B cell (primary cell): ENCODE measurements around the gene SSUH2. TPM values are rescaled to one million over a fixed set of nuclear protein-coding genes. Genes with fewer than 3 reads are reported as not detected.

Experiments used
- ATAC-seq: fragments of 200-7000 bp; cut with Tn5 transposase; one replicate; pipeline ENCODE4 v1.10.0; 2021; ENCODE audit warnings: low read depth, mild to moderate bottlenecking, moderate number of reproducible peaks, moderate library complexity
- CTCF ChIA-PET: fragments of 350-600 bp; sonication (Branson Sonifier 250); formaldehyde crosslinking; loops from one replicate; lab custom pipeline; 2021; ENCODE audit warnings: antibody characterized with exemption, inconsistent platforms; lab: Charles Lee
- POLR2A ChIA-PET: fragments of 350-600 bp; sonication (Branson Sonifier 250); formaldehyde crosslinking; loops from one replicate; lab custom pipeline; 2021; ENCODE audit warnings: antibody characterized with exemption; lab: Charles Lee
- DNase-seq: peaks from one replicate; pipeline ENCODE4 v3.0.0; 2013
- H2AFZ ChIP-seq: 2 replicates; pipeline ENCODE4 v1.6.1; 2012; ENCODE audit warnings: mild to moderate bottlenecking, low read depth, low read length; ENCODE audit not compliant: insufficient read depth, poor library complexity, severe bottlenecking
- H3K27ac ChIP-seq, 2 donors: 1 replicate in 1 of 2; 2 replicates in 1 of 2; pipeline ENCODE4 v1.5.1; 2012 to 2013; ENCODE audit warnings: low read length in 2 of 2, mild to moderate bottlenecking in 2 of 2, moderate library complexity in 1 of 2
- H3K27me3 ChIP-seq, 4 experiments: fragments of 200-600 bp in 1 of 4; sonication (generic) in 1 of 4; replicated peaks in 1 of 4; 1 replicate in 2 of 4; 2 replicates in 2 of 4; pipeline versions ENCODE4 v1.6.1 to v1.7.0; 2013 to 2016; ENCODE audit warnings: low read length in 3 of 4, mild to moderate bottlenecking in 2 of 4, mixed read lengths in 1 of 4, moderate library complexity in 1 of 4; ENCODE audit not compliant: insufficient read depth in 4 of 4, control insufficient read depth in 3 of 4; ENCODE audit errors: control extremely low read depth in 1 of 4
- H3K36me3 ChIP-seq, 2 experiments: replicated peaks in 1 of 2; 1 replicate in 1 of 2; 2 replicates in 1 of 2; pipeline versions ENCODE4 v1.6.1 to v1.7.1; 2013; ENCODE audit warnings: low read length in 1 of 2; ENCODE audit not compliant: insufficient read depth in 2 of 2, control insufficient read depth in 1 of 2; ENCODE audit errors: control extremely low read depth in 1 of 2, extremely low read depth in 1 of 2
- H3K4me1 ChIP-seq, 2 donors: fragments of 200-600 bp in 1 of 2; sonication (generic) in 1 of 2; 1 replicate in 1 of 2; 2 replicates in 1 of 2; pipeline versions ENCODE4 v1.5.1 to v1.6.1; 2013 to 2017; ENCODE audit warnings: low read length in 2 of 2; ENCODE audit not compliant: control insufficient read depth in 2 of 2, insufficient read depth in 2 of 2
- H3K4me2 ChIP-seq: replicated peaks from 2 replicates; pipeline ENCODE3; 2012; ENCODE audit warnings: mild to moderate bottlenecking, low read depth, low read length; ENCODE audit not compliant: poor library complexity, severe bottlenecking
- H3K4me3 ChIP-seq, 5 experiments: fragments of 200-600 bp in 1 of 5; sonication (generic) in 1 of 5; 1 replicate in 3 of 5; 2 replicates in 2 of 5; pipeline versions ENCODE4 v1.5.1 to v1.7.0; 2011 to 2016; ENCODE audit warnings: low read length in 4 of 5, mild to moderate bottlenecking in 4 of 5, low read depth in 2 of 5, control low read depth in 1 of 5, moderate library complexity in 1 of 5; ENCODE audit not compliant: insufficient read depth in 1 of 5; ENCODE audit errors: control extremely low read depth in 1 of 5, extremely low read depth in 1 of 5
- H3K79me2 ChIP-seq: fragments of 200-600 bp; sonication (generic); one replicate; pipeline ENCODE4 v1.6.0; 2016; ENCODE audit warnings: low read length; ENCODE audit not compliant: control insufficient read depth, insufficient read depth
- H3K9ac ChIP-seq: fragments of 200-600 bp; sonication (generic); 2 replicates; pipeline ENCODE4 v1.6.1; 2017; ENCODE audit warnings: mild to moderate bottlenecking, low read length, moderate library complexity
- H3K9me3 ChIP-seq, 3 donors: one replicate each; pipeline versions ENCODE4 v1.6.1 to v1.7.1; 2013; ENCODE audit warnings: low read length in 2 of 3; ENCODE audit not compliant: control insufficient read depth in 2 of 3, insufficient read depth in 1 of 3; ENCODE audit errors: control extremely low read depth in 1 of 3
- H4K20me1 ChIP-seq: 2 replicates; pipeline ENCODE4 v1.6.0; 2012; ENCODE audit warnings: mild to moderate bottlenecking, low read length; ENCODE audit not compliant: insufficient read depth, control insufficient read depth, poor library complexity, severe bottlenecking
- H3K27ac Mint-ChIP-seq: one replicate; pipeline ENCODE4 v1.8.0; 2021; ENCODE audit warnings: mixed read lengths
- H3K27me3 Mint-ChIP-seq: one replicate; pipeline ENCODE4 v1.8.0; 2021; ENCODE audit warnings: mixed read lengths
- H3K4me1 Mint-ChIP-seq: one replicate; pipeline ENCODE4 v1.8.0; 2021; ENCODE audit warnings: mixed read lengths
- H3K4me3 Mint-ChIP-seq: one replicate; pipeline ENCODE4 v1.8.0; 2021; ENCODE audit warnings: mixed read lengths
- H3K9me3 Mint-ChIP-seq: one replicate; pipeline ENCODE4 v1.8.0; 2022; ENCODE audit warnings: mixed read lengths; ENCODE audit not compliant: insufficient read depth
- CTCF ChIP-seq: fragments of 200-600 bp; IDR thresholded peaks from one replicate; pipeline ENCODE4 v1.8.0; 2022; ENCODE audit warnings: antibody characterized with exemption, mild to moderate bottlenecking
- EZH2 ChIP-seq: IDR thresholded peaks from 2 replicates; pipeline ENCODE4 v1.6.1; 2012; ENCODE audit warnings: borderline replicate concordance, low read depth, mild to moderate bottlenecking, moderate library complexity, low read length; ENCODE audit not compliant: insufficient read depth, poor library complexity, severe bottlenecking
- WGBS: methylation state at CpG from one replicate; pipeline ENCODE4 v1.1.5; 2013; ENCODE audit warnings: missing lambda C conversion rate; ENCODE audit not compliant: insufficient coverage; 5-methylcytosine and 5-hydroxymethylcytosine counted together
- intact Hi-C: fragments of 100-400 bp; cut with micrococcal nuclease; formaldehyde crosslinking; loops from one replicate; pipeline ENCODE4 v1.10.0; 2022
- polyA plus RNA-seq: library from polyadenylated mRNA; depleted of rRNA; stranded (reverse); fragments of >200 nt; gene quantifications from 2 replicates; pipeline ENCODE4 v1.2.3, GENCODE V29; 2012
- total RNA-seq, 2 donors: library from RNA; stranded (reverse); fragments of 120-200 nt in 1 of 2; gene quantifications; 1 replicate in 1 of 2; 2 replicates in 1 of 2; pipeline versions ENCODE4 v1.2.3 to v1.2.4, GENCODE V29; 2013 to 2022

SSUH2 gene
- total and polyA plus RNA-seq, 2 donors (not counting 1 experiment from before 2014, with no cell fraction given): not detected

GRCh38 chr3:8599146-8599545 lies 45.5 kb downstream of the SSUH2 start:
- no peak overlapping the region for H3K4me3 Mint-ChIP-seq
- Histone ChIP-seq H3K27me3 (peaks cover 0 to 2% (median 0%) of the 10 kb centered on the region in 4 experiments), H4K20me1 (no peaks in the 10 kb centered on the region), H3K79me2 (no peaks in the 10 kb centered on the region), H3K36me3 (no peaks in the 10 kb centered on the region), H3K4me2 (no peak overlapping the region), H3K4me3 (no peak overlapping the region), H3K4me1 (no peaks in the 10 kb centered on the region), H3K9me3 (peaks cover 0 to 2% (median 0%) of the 10 kb centered on the region in 3 donors), H3K9ac (no peak overlapping the region), H3K27ac (no peak overlapping the region), H2AFZ (no peak overlapping the region)
- intact Hi-C loops: no loop called here
- no peak for ATAC-seq
- ChIA-PET CTCF (interaction anchor here (0.8 kb wide), 1 partner anchor 170 kb away, joined by 3 read pairs; the partner anchor contains the start of gene OXTR), POLR2A (no interaction called here)
- DNase-seq: no peak
- H3K27me3 Mint-ChIP-seq: no peaks in the 10 kb centered on the region
- WGBS: 60% methylated on average over 3 of the region's 3 CpGs
- H3K27ac Mint-ChIP-seq: no peak overlapping the region
- H3K4me1 Mint-ChIP-seq: no peaks in the 10 kb centered on the region
- no peak for TF ChIP-seq EZH2
- no peak for TF ChIP-seq CTCF
- no peaks in the 10 kb centered on the region for H3K9me3 Mint-ChIP-seq

- Mint-ChIP-seq H3K9me3 (no peaks in the 10 kb centered on the region), H3K27me3 (no peaks in the 10 kb centered on the region), H3K4me3 (no peak overlapping the region), H3K27ac (no peak overlapping the region), H3K4me1 (no peaks in the 10 kb centered on the region)
- Histone ChIP-seq H2AFZ (no peak overlapping the region), H3K27ac (no peak overlapping the region), H3K36me3 (no peaks in the 10 kb centered on the region), H4K20me1 (no peaks in the 10 kb centered on the region), H3K9me3 (no peaks in the 10 kb centered on the region), H3K4me1 (no peaks in the 10 kb centered on the region), H3K4me3 (no peak overlapping the region), H3K9ac (no peak overlapping the region), H3K79me2 (no peaks in the 10 kb centered on the region), H3K27me3 (peaks cover 0 to 2% (median 0%) of the 10 kb centered on the region in 4 experiments), H3K4me2 (no peak overlapping the region)
- 69% methylated on average over 7 of the region's 7 CpGs for WGBS
- CTCF ChIA-PET: no interaction called here
- no peak for DNase-seq
- POLR2A ChIA-PET: no interaction called here
- no peak for ATAC-seq
- TF ChIP-seq EZH2 (no peak), CTCF (no peak)
- intact Hi-C loops: no loop called here
These were observed 47.3 kb downstream of the SSUH2 start for GRCh38 chr3:8597219-8597853.
